VCaP (cell line): ENCODE results near the gene OSBPL5.

ENCODE experiments used
- H3K27ac ChIP-seq: fragments of 450-650 bp; 2 replicates; pipeline ENCODE4 v1.5.1; 2017
- CTCF ChIP-seq: fragments of 450-650 bp; conservative IDR thresholded peaks from 2 replicates; pipeline ENCODE4 v1.5.1; 2017; ENCODE audit warnings: mild to moderate bottlenecking, moderate library complexity

The OSBPL5 gene

DNA sequence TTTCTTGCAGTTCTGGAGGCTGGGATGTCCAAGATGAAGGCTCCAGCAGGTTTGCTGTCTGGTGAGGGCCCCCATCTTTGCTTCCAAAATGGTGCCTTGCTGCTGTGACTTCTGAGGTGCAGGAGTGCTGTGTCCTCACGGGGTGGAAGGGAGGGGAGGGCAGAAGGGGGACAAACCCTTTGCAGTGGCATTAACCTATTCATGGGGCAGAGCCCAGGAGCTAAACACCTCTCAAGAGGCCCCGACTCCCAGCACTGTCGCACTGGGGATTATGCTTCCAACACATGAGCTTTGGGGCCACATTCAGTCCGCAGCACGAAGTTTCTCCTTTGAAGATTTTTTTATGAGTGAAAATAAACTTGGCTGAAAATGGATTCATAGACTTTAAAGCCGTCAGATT, 25.5 kb upstream of the OSBPL5 start:
- no peak overlapping the region for H3K27ac ChIP-seq
- TF ChIP-seq CTCF: no peak

DNA sequence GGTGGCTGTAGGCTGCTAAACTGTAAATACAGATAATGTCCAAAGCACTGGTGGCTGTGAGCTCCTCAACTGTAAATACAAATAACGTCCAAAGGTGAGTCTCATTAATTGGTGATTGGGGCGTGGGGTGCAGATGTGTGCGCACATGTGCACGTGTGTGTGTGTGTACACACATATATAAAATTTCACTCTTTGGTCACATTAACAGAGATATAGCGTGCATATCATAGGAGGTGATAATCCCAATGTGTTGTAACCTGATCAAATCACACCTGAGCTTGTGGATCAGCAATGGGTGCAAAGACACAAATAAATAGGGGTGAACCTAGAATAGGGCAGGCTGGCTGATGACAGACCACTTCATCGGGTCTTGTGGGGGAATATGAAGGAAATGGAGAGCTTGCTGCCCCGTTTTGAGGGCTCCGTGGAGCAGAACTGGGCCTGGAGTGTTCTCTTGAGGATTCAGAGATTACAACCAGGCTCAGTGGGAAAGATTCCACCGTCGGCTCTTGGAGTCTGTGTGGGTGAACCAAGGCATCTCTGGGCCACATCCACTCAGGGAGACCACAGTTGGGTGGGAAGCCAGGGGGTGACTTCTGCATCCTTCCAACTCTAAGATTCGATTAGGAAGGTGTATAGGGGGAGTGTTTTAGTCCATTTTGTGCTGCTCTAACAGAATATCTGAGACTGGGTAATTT, 24.9 kb upstream of the OSBPL5 start:
- no peak for TF ChIP-seq CTCF
- no peak overlapping the region for H3K27ac ChIP-seq

- no peak overlapping the region for H3K27ac ChIP-seq
- no peak for TF ChIP-seq CTCF
Measured at GRCh38 chr11:3189196-3189843, 24.2 kb upstream of the OSBPL5 start.

DNA sequence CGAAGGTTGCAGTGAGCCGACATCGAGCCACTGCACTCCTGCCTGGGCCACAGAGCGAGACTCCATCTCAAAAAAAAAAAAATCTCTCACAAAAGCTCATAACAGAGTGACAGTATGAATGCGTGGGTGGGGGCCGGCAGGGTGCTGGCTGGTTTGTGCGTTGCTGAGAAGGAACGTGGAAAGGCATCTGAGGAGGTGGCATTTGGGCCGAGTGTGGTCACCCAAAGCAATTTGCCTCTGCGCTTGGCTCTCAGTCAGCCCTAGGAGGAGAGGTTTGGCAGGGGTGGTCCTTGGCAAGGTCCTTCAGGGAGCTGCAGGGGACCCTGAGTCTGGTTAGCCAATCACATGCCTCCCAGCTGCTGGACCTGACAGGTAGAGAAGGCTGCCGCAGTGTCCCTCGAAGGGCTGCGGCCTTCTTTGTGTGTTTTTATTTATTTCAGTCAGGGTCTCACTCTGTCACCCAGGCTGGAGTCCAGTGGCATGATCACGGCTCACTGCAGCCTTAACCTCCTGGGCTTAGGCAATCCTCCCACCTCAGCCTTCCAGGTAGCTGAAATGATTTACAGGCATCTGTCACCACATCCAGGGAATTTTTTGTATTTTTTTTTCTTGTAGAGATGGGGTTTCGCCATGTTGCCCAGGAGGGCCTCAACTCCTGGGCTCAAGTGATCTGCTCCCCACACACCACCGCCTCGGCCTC, 23.5 kb upstream of the OSBPL5 start:
- no peak overlapping the region for H3K27ac ChIP-seq
- no peak for TF ChIP-seq CTCF

DNA sequence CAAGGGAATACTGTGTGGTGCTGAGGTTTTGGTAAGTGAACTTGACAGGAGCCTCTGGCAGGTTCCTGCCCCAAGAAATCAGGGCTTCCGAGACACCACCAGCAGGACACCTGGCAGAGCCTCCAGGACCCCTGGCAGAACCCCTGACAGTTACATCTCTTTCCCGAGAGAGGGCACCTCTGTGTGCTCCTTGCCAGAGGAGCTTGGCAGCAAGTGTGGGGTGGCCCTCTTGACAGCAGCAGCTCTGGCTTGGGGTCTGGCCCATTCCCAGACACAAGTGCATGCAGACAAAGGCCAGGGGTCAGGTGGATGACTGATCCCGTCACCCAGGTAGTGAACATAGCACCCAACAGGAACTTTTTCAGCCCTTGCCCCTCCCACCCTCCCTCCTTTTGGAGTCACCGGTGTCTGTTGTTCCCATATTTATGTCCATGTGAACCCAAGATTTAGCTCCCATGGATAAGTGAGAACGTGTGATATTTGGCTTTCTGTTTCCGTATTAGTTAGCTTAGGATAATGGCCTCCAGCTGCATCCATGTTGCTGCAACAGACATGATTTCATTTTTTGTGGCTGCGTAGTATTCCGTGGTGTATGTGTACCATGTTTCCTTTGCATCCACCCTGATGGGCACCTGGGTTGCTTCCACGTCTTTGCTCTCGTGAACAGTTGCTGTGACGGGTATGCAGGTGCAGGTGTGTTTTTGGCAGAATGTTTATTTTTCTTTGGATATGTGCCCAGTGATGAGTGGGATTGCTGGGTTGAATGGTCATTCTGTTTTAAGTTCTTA, 21.2 kb upstream of the OSBPL5 start:
- TF ChIP-seq CTCF: no peak
- no peak overlapping the region for H3K27ac ChIP-seq

GRCh38 chr11:3184732-3185347, 19.7 kb upstream of the OSBPL5 start:
- no peak for TF ChIP-seq CTCF
- no peak overlapping the region for H3K27ac ChIP-seq
